SK-N-SH (cell line): Measurements from ENCODE around the gene TGM4. TPM values are rescaled to one million over a fixed set of nuclear protein-coding genes. Genes with fewer than 3 reads are reported as not detected.

ENCODE experiments used
- CTCF ChIA-PET: fragments of 300-600, 350-600 bp; formaldehyde crosslinking; extraction: SDS; loops from one replicate; lab custom pipeline; 2021; lab: Yijun Ruan, JAX
- POLR2A ChIA-PET: fragments of 350-600 bp; sonication (Branson Sonifier 250); formaldehyde crosslinking; extraction: SDS; loops from one replicate; lab custom pipeline; 2020; ENCODE audit warnings: antibody characterized with exemption, inconsistent platforms; lab: Yijun Ruan, JAX
- DNase-seq: peaks from one replicate; pipeline ENCODE4 v3.0.0; 2012
- H2AFZ ChIP-seq: fragments of 200-600 bp; sonication (generic); 2 replicates; pipeline ENCODE4 v1.8.1; 2016; ENCODE audit warnings: antibody characterized with exemption, mild to moderate bottlenecking, low read depth
- H3F3A ChIP-seq: fragments of 200-600 bp; sonication (generic); replicated peaks from 2 replicates; pipeline ENCODE3; 2016; ENCODE audit warnings: antibody characterized with exemption, mild to moderate bottlenecking; ENCODE audit not compliant: insufficient read depth
- H3K27ac ChIP-seq, 2 experiments: fragments of 200-500 bp in 1 of 2; fragments of 200-600 bp in 1 of 2; sonication (Bioruptor generic) in 1 of 2; sonication (generic), shearing (Covaris generic) in 1 of 2; 2 replicates each; pipeline versions ENCODE4 v1.5.1 to v1.6.1; 2014 to 2016; ENCODE audit warnings: low read depth in 2 of 2, inconsistent platforms in 1 of 2, low read length in 1 of 2, mild to moderate bottlenecking in 1 of 2, mixed read lengths in 1 of 2
- H3K27me3 ChIP-seq: fragments of 200-600 bp; sonication (generic), shearing (Covaris generic); 2 replicates; pipeline ENCODE4 v1.6.1; 2016; ENCODE audit warnings: mixed run types; ENCODE audit not compliant: insufficient read depth
- H3K36me3 ChIP-seq, 2 experiments: fragments of 200-500 bp in 1 of 2; fragments of 200-600 bp in 1 of 2; sonication (Bioruptor generic) in 1 of 2; sonication (generic) in 1 of 2; replicated peaks in 1 of 2; 2 replicates each; pipeline versions ENCODE3 to v1.5.1; 2014 to 2016; ENCODE audit warnings: low read length in 1 of 2, mild to moderate bottlenecking in 1 of 2; ENCODE audit not compliant: insufficient read depth in 2 of 2, control insufficient read depth in 1 of 2
- H3K4me1 ChIP-seq, 2 experiments: fragments of 200-500 bp in 1 of 2; fragments of 200-600 bp in 1 of 2; sonication (Bioruptor generic) in 1 of 2; sonication (generic), shearing (Covaris generic) in 1 of 2; 2 replicates each; pipeline versions ENCODE4 v1.5.1 to v1.6.1; 2014 to 2016; ENCODE audit warnings: low read depth in 1 of 2, low read length in 1 of 2, mixed run types in 1 of 2; ENCODE audit not compliant: insufficient read depth in 2 of 2, control insufficient read depth in 1 of 2
- H3K4me2 ChIP-seq: fragments of 200-600 bp; sonication (generic), shearing (Covaris generic); 2 replicates; pipeline ENCODE4 v1.6.1; 2017; ENCODE audit warnings: mixed run types
- H3K4me3 ChIP-seq, 2 experiments: fragments of 200-500 bp in 1 of 2; fragments of 200-600 bp in 1 of 2; sonication (Bioruptor generic) in 1 of 2; sonication (generic), shearing (Covaris generic) in 1 of 2; 2 replicates each; pipeline versions ENCODE4 v1.5.1 to v1.8.1; 2014 to 2016; ENCODE audit warnings: low read depth in 2 of 2, inconsistent platforms in 1 of 2, low read length in 1 of 2, mild to moderate bottlenecking in 1 of 2, mixed read lengths in 1 of 2, moderate library complexity in 1 of 2
- H3K79me2 ChIP-seq: fragments of 200-600 bp; sonication (generic); 2 replicates; pipeline ENCODE4 v1.8.1; 2017; ENCODE audit warnings: mild to moderate bottlenecking; ENCODE audit not compliant: insufficient read depth
- H3K9ac ChIP-seq: fragments of 200-600 bp; sonication (generic); 2 replicates; pipeline ENCODE4 v1.6.1; 2017; ENCODE audit warnings: mixed run types
- H3K9me2 ChIP-seq: fragments of 200-600 bp; sonication (generic); 2 replicates; pipeline ENCODE4 v1.6.1; 2017; ENCODE audit warnings: mixed run types
- H3K9me3 ChIP-seq: fragments of 200-600 bp; sonication (generic); 2 replicates; pipeline ENCODE4 v1.6.1; 2017; ENCODE audit warnings: mixed run types, mild to moderate bottlenecking, moderate library complexity
- H4K20me1 ChIP-seq: fragments of 200-600 bp; sonication (generic); 2 replicates; pipeline ENCODE4 v1.6.1; 2017; ENCODE audit warnings: mild to moderate bottlenecking, mixed run types; ENCODE audit not compliant: insufficient read depth
- ELF1 ChIP-seq: IDR thresholded peaks from 2 replicates; pipeline ENCODE4 v1.4.0; 2012
- EP300 ChIP-seq, 2 experiments: IDR thresholded peaks; 2 replicates each; pipeline versions ENCODE4 v1.4.0 to v1.6.1; 2012; ENCODE audit warnings: borderline replicate concordance in 1 of 2, low read depth in 1 of 2, low read length in 1 of 2
- EZH2phosphoT487 ChIP-seq: fragments of 200-600 bp; sonication (generic); IDR thresholded peaks from 2 replicates; pipeline ENCODE4 v1.6.1; 2017; ENCODE audit warnings: low read depth, mixed run types, mild to moderate bottlenecking, antibody characterized with exemption, moderate library complexity, borderline replicate concordance
- FOSL2 ChIP-seq: IDR thresholded peaks from 2 replicates; pipeline ENCODE4 v1.4.0; 2012; ENCODE audit warnings: low read depth, mild to moderate bottlenecking, moderate library complexity, borderline replicate concordance
- GABPA ChIP-seq: IDR thresholded peaks from 2 replicates; pipeline ENCODE4 v1.4.0; 2012; ENCODE audit warnings: low read depth, mild to moderate bottlenecking
- JUND ChIP-seq: IDR thresholded peaks from 2 replicates; pipeline ENCODE4 v1.4.0; 2012
- MEF2A ChIP-seq: IDR thresholded peaks from 2 replicates; pipeline ENCODE4 v1.4.0; 2012; ENCODE audit warnings: low read depth, borderline replicate concordance
- RAD21 ChIP-seq: IDR thresholded peaks from 2 replicates; pipeline ENCODE4 v1.6.1; 2012; ENCODE audit warnings: mild to moderate bottlenecking, low read length
- RXRA ChIP-seq: IDR thresholded peaks from 2 replicates; pipeline ENCODE4 v1.4.0; 2012; ENCODE audit warnings: low read depth, mild to moderate bottlenecking, borderline replicate concordance
- TCF12 ChIP-seq: IDR thresholded peaks from 2 replicates; pipeline ENCODE4 v1.4.0; 2012
- TEAD4 ChIP-seq: IDR thresholded peaks from 2 replicates; pipeline ENCODE4 v1.4.0; 2012; ENCODE audit warnings: mild to moderate bottlenecking, borderline replicate concordance; ENCODE audit not compliant: insufficient read depth
- YY1 ChIP-seq: IDR thresholded peaks from 2 replicates; pipeline ENCODE4 v1.4.0; 2012; ENCODE audit warnings: low read depth, mild to moderate bottlenecking
- WGBS: methylation state at CpG from one replicate; pipeline ENCODE4 v1.1.6; 2017; ENCODE audit warnings: low lambda C conversion rate; 5-methylcytosine and 5-hydroxymethylcytosine counted together
- polyA plus RNA-seq, 3 experiments: library from polyadenylated mRNA; depleted of rRNA; stranded (reverse); fragments of >200 nt; gene quantifications; 2 replicates each; pipeline ENCODE4 v1.2.3, GENCODE V29; 2012
- TF ChIP-seq, protein P1 (sequence below): fragments of 200-600 bp; sonication (generic); IDR thresholded peaks from 2 replicates; pipeline ENCODE4 v1.6.1; 2017; ENCODE audit warnings: antibody characterized with exemption, mild to moderate bottlenecking, moderate library complexity
- TF ChIP-seq, protein P2 (sequence below): IDR thresholded peaks from 2 replicates; pipeline ENCODE4 v1.4.0; 2012; ENCODE audit warnings: low read depth
- TF ChIP-seq, protein P3 (sequence below): IDR thresholded peaks from 2 replicates; pipeline ENCODE4; 2012
- TF ChIP-seq, protein P4 (sequence below): IDR thresholded peaks from 2 replicates; pipeline ENCODE4 v1.6.1; 2012; ENCODE audit warnings: mild to moderate bottlenecking, low read depth, low read length, moderate library complexity
- TF ChIP-seq, protein P5 (sequence below): fragments of 150-350 bp; IDR thresholded peaks from 2 replicates; pipeline ENCODE4 v1.6.1; 2017; ENCODE audit warnings: antibody characterized with exemption, low read length, low read depth, borderline replicate concordance
- TF ChIP-seq, protein P6 (sequence below): fragments of 150-350 bp; IDR thresholded peaks from 2 replicates; pipeline ENCODE4 v1.6.1; 2016; ENCODE audit warnings: mild to moderate bottlenecking, low read depth, low read length

TGM4 gene
- polyA plus RNA-seq, 1 of the 3 experiments (the other 2 are of a cell fraction) = 0.12 TPM

DNA sequence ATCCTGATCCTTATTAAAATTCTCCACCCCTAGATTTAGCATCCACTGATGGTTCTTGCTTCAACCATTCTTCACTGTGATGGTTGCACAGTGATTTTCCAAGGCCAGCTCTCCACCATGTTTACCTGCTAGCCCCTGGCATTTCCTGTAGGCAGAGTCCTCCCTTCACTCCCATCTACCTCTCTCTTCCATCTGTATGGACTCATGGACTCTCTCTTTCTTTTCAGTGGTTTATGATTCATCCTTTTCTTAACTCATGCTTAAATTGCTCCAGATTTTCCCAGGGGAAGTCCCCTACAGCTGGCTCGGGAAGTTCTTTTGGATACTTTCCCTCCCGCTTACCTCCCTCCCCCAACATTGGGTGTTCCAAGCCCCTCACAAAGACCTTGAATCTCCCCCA is 18.7 kb downstream of the TGM4 start:
- Histone ChIP-seq H3K4me1 (peaks cover 0 to 6% of the 10 kb centered on the region in 2 experiments; a peak in 3 of 4 replicates), H3K9me2 (no peaks in the 10 kb centered on the region), H3K27me3 (no peaks in the 10 kb centered on the region), H3K4me2 (peak overlapping the region; percentile 21; the same call in 1 of the 2 replicates), H3K36me3 (no peaks in the 10 kb centered on the region), H3K9me3 (no peaks in the 10 kb centered on the region), H2AFZ (no peak overlapping the region; the same call in 1 of the 2 replicates), H3K9ac (no peak overlapping the region), H3K79me2 (no peaks in the 10 kb centered on the region), H3F3A (peaks cover 3% of the 10 kb centered on the region), H3K4me3 (no peak overlapping the region), H3K27ac (peak overlapping the region in 1 of 2 experiments; percentile 61; a peak in 2 of 4 replicates), H4K20me1 (no peaks in the 10 kb centered on the region)
- ChIA-PET CTCF (no interaction called here), POLR2A (no interaction called here)
- no peak for TF ChIP-seq GABPA
- TF ChIP-seq, protein P1, sequence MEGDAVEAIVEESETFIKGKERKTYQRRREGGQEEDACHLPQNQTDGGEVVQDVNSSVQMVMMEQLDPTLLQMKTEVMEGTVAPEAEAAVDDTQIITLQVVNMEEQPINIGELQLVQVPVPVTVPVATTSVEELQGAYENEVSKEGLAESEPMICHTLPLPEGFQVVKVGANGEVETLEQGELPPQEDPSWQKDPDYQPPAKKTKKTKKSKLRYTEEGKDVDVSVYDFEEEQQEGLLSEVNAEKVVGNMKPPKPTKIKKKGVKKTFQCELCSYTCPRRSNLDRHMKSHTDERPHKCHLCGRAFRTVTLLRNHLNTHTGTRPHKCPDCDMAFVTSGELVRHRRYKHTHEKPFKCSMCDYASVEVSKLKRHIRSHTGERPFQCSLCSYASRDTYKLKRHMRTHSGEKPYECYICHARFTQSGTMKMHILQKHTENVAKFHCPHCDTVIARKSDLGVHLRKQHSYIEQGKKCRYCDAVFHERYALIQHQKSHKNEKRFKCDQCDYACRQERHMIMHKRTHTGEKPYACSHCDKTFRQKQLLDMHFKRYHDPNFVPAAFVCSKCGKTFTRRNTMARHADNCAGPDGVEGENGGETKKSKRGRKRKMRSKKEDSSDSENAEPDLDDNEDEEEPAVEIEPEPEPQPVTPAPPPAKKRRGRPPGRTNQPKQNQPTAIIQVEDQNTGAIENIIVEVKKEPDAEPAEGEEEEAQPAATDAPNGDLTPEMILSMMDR = no peak
- TF ChIP-seq, protein P2, sequence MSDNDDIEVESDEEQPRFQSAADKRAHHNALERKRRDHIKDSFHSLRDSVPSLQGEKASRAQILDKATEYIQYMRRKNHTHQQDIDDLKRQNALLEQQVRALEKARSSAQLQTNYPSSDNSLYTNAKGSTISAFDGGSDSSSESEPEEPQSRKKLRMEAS = 0 out of 2 replicates have a peak, but pooled peaks have one; percentile 29
- TF ChIP-seq FOSL2 = peak; percentile 73; the same call in 1 of the 2 replicates
- peak in 1 of 2 experiments; percentile 40; a peak in 1 of 4 replicates for TF ChIP-seq EP300 (IDR thresholded peaks at IDR 0.05; ENCODE audit: borderline replicate concordance in 1 of 2, low read depth in 1 of 2, low read length in 1 of 2)
- TF ChIP-seq TCF12 = peak; percentile 75
- peak; percentile 66 for TF ChIP-seq JUND
- TF ChIP-seq, protein P3, sequence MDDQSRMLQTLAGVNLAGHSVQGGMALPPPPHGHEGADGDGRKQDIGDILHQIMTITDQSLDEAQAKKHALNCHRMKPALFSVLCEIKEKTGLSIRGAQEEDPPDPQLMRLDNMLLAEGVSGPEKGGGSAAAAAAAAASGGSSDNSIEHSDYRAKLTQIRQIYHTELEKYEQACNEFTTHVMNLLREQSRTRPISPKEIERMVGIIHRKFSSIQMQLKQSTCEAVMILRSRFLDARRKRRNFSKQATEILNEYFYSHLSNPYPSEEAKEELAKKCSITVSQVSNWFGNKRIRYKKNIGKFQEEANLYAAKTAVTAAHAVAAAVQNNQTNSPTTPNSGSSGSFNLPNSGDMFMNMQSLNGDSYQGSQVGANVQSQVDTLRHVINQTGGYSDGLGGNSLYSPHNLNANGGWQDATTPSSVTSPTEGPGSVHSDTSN = peak; percentile 32; the same call in 1 of the 2 replicates
- 10% methylated on average over 2 of the region's 2 CpGs for WGBS
- DNase-seq = no peak

DNA sequence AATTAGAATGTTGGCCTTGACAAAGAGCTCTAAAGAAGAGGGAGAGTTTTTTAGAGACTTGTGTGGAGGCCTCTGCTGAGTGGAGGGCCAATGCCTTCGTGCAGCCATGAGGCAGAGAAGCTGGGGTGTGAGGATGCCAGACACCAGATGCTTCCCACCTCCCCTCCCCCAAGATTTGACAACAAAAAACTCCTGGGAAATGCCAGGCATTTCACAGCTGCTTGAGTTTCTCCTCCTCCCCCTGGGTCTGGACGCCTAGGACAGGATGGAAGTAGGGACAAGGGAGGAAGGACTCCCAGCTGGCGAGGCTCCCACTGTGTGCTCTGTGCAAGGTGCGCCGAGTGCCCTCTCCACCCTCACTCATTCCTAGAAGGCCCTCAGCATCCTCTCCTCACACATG is 20.1 kb downstream of the TGM4 start:
- Histone ChIP-seq H2AFZ (no peak overlapping the region), H3K27me3 (no peaks in the 10 kb centered on the region), H3K9me3 (no peaks in the 10 kb centered on the region), H3K79me2 (no peaks in the 10 kb centered on the region), H3K4me2 (no peak overlapping the region), H3K27ac (no peak overlapping the region), H3K9ac (no peak overlapping the region), H3K9me2 (no peaks in the 10 kb centered on the region), H3K4me1 (peaks cover 0 to 6% of the 10 kb centered on the region in 2 experiments; a peak in 3 of 4 replicates), H4K20me1 (no peaks in the 10 kb centered on the region), H3K36me3 (no peaks in the 10 kb centered on the region), H3K4me3 (no peak overlapping the region), H3F3A (peaks cover 3% of the 10 kb centered on the region)
- CTCF ChIA-PET = interaction anchor here (1.5 kb wide), 1 partner anchor 19 kb away, joined by 4 read pairs; no protein-coding TSS in a partner anchor
- WGBS = 79% methylated on average over 5 of the region's 5 CpGs
- DNase-seq = no peak
- POLR2A ChIA-PET = no interaction called here
- no peak for TF ChIP-seq ELF1
- no peak for TF ChIP-seq RXRA
- TF ChIP-seq YY1 = no peak
- TF ChIP-seq EZH2phosphoT487 = no peak
- TF ChIP-seq TCF12 = no peak
- TF ChIP-seq FOSL2 = no peak
- no peak for TF ChIP-seq RAD21
- TF ChIP-seq GABPA = no peak
- TF ChIP-seq, protein P4, sequence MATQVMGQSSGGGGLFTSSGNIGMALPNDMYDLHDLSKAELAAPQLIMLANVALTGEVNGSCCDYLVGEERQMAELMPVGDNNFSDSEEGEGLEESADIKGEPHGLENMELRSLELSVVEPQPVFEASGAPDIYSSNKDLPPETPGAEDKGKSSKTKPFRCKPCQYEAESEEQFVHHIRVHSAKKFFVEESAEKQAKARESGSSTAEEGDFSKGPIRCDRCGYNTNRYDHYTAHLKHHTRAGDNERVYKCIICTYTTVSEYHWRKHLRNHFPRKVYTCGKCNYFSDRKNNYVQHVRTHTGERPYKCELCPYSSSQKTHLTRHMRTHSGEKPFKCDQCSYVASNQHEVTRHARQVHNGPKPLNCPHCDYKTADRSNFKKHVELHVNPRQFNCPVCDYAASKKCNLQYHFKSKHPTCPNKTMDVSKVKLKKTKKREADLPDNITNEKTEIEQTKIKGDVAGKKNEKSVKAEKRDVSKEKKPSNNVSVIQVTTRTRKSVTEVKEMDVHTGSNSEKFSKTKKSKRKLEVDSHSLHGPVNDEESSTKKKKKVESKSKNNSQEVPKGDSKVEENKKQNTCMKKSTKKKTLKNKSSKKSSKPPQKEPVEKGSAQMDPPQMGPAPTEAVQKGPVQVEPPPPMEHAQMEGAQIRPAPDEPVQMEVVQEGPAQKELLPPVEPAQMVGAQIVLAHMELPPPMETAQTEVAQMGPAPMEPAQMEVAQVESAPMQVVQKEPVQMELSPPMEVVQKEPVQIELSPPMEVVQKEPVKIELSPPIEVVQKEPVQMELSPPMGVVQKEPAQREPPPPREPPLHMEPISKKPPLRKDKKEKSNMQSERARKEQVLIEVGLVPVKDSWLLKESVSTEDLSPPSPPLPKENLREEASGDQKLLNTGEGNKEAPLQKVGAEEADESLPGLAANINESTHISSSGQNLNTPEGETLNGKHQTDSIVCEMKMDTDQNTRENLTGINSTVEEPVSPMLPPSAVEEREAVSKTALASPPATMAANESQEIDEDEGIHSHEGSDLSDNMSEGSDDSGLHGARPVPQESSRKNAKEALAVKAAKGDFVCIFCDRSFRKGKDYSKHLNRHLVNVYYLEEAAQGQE = no peak
- TF ChIP-seq, protein P5, sequence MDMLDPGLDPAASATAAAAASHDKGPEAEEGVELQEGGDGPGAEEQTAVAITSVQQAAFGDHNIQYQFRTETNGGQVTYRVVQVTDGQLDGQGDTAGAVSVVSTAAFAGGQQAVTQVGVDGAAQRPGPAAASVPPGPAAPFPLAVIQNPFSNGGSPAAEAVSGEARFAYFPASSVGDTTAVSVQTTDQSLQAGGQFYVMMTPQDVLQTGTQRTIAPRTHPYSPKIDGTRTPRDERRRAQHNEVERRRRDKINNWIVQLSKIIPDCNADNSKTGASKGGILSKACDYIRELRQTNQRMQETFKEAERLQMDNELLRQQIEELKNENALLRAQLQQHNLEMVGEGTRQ = no peak
- no peak for TF ChIP-seq TEAD4
- TF ChIP-seq, protein P6, sequence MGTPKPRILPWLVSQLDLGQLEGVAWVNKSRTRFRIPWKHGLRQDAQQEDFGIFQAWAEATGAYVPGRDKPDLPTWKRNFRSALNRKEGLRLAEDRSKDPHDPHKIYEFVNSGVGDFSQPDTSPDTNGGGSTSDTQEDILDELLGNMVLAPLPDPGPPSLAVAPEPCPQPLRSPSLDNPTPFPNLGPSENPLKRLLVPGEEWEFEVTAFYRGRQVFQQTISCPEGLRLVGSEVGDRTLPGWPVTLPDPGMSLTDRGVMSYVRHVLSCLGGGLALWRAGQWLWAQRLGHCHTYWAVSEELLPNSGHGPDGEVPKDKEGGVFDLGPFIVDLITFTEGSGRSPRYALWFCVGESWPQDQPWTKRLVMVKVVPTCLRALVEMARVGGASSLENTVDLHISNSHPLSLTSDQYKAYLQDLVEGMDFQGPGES = no peak
- TF ChIP-seq MEF2A = no peak
